Endothelial cell of umbilical vein (primary cell): Measurements from ENCODE around the gene UBE2D2. TPM values are rescaled to one million over a fixed set of nuclear protein-coding genes. Genes with fewer than 3 reads are reported as not detected.

Experiments used
- BruUV-seq: library from RNA; stranded (reverse); fragments of 400-500 nt; replicated peaks from 2 replicates; lab custom pipeline; 2021; lab: Mats Ljungman, UMichigan
- CTCF ChIA-PET: fragments of 300-600, 350-600 bp; sonication (Branson Sonifier 250); formaldehyde crosslinking; loops from one replicate; lab custom pipeline; 2021; ENCODE audit warnings: antibody characterized with exemption, inconsistent platforms; lab: Charles Lee
- POLR2A ChIA-PET: fragments of 300-600, 350-600 bp; sonication (Branson Sonifier 250); formaldehyde crosslinking; loops from one replicate; lab custom pipeline; 2021; ENCODE audit warnings: antibody characterized with exemption, inconsistent platforms; lab: Charles Lee
- DNase-seq: peaks from one replicate; pipeline ENCODE4 v3.0.0-alpha.2; 2011; ENCODE audit warnings: low read depth, low spot score
- FAIRE-seq: peaks from 2 replicates; lab custom pipeline; 2011; peaks lifted over from hg19 to GRCh38; lab: Jason Lieb, UNC
- H2AFZ ChIP-seq: 2 replicates; pipeline ENCODE4 v1.6.0; 2012; ENCODE audit warnings: low read depth, low read length, control low read depth, inconsistent platforms
- H3K27ac ChIP-seq: 2 replicates; pipeline ENCODE4 v1.5.1; 2011; ENCODE audit warnings: low read depth, mild to moderate bottlenecking, control low read depth, low read length, moderate library complexity; ENCODE audit not compliant: insufficient read depth
- H3K27me3 ChIP-seq, 2 experiments: 2 replicates each; pipeline versions ENCODE4 v1.6.0 to v1.6.1; 2011; ENCODE audit warnings: low read length in 2 of 2, mixed read lengths in 1 of 2; ENCODE audit not compliant: control insufficient read depth in 2 of 2, insufficient read depth in 2 of 2
- H3K36me3 ChIP-seq, 2 experiments: 2 replicates in 1 of 2; 3 replicates in 1 of 2; pipeline ENCODE4 v1.5.1; 2011; ENCODE audit warnings: low read length in 2 of 2, mild to moderate bottlenecking in 1 of 2, moderate library complexity in 1 of 2; ENCODE audit not compliant: control insufficient read depth in 2 of 2, insufficient read depth in 2 of 2; ENCODE audit errors: extremely low read depth in 1 of 2
- H3K4me1 ChIP-seq: 3 replicates; pipeline ENCODE4 v1.5.1; 2011; ENCODE audit warnings: mild to moderate bottlenecking, low read length; ENCODE audit not compliant: control insufficient read depth, insufficient read depth; ENCODE audit errors: extremely low read depth
- H3K4me2 ChIP-seq: 2 replicates; pipeline ENCODE4 v1.6.1; 2011; ENCODE audit warnings: low read length, control low read depth, mixed read lengths; ENCODE audit not compliant: insufficient read depth
- H3K4me3 ChIP-seq, 3 experiments: fragments of 200-600 bp in 1 of 3; sonication (generic), shearing (Covaris generic) in 1 of 3; replicated peaks in 1 of 3; 2 replicates each; pipeline ENCODE4 v1.5.1; 2011 to 2016; ENCODE audit warnings: control low read depth in 3 of 3, low read length in 3 of 3, mild to moderate bottlenecking in 2 of 3, inconsistent platforms in 1 of 3, low read depth in 1 of 3, moderate library complexity in 1 of 3; ENCODE audit not compliant: insufficient read depth in 1 of 3
- H3K79me2 ChIP-seq: 2 replicates; pipeline ENCODE4 v1.6.0; 2012; ENCODE audit warnings: low read length, inconsistent platforms; ENCODE audit not compliant: control insufficient read depth, insufficient read depth
- H3K9ac ChIP-seq: replicated peaks from 2 replicates; pipeline ENCODE3; 2011; ENCODE audit warnings: low read length, control low read depth; ENCODE audit not compliant: insufficient read depth; ENCODE audit errors: extremely low read depth
- H3K9me1 ChIP-seq: replicated peaks from 3 replicates; pipeline ENCODE4 v1.6.0; 2011; ENCODE audit warnings: mild to moderate bottlenecking, low read length; ENCODE audit not compliant: control insufficient read depth, insufficient read depth; ENCODE audit errors: extremely low read depth
- H3K9me3 ChIP-seq: replicated peaks from 2 replicates; pipeline ENCODE4 v1.5.1; 2012; ENCODE audit warnings: low read length, inconsistent platforms; ENCODE audit not compliant: control insufficient read depth, insufficient read depth
- H4K20me1 ChIP-seq: replicated peaks from 2 replicates; pipeline ENCODE3; 2011; ENCODE audit warnings: mild to moderate bottlenecking, low read length; ENCODE audit not compliant: control insufficient read depth, insufficient read depth; ENCODE audit errors: extremely low read depth
- EZH2 ChIP-seq: IDR thresholded peaks from 2 replicates; pipeline ENCODE4 v1.6.1; 2012; ENCODE audit warnings: borderline replicate concordance, low read depth, mild to moderate bottlenecking, moderate library complexity, low read length, inconsistent platforms; ENCODE audit not compliant: severe bottlenecking
- GATA2 ChIP-seq: IDR thresholded peaks from 2 replicates; pipeline ENCODE4 v1.7.0; 2011; ENCODE audit warnings: low read depth, mild to moderate bottlenecking, moderate library complexity, mixed read lengths, low read length; ENCODE audit not compliant: insufficient read length, insufficient read depth
- POLR2A ChIP-seq: IDR thresholded peaks from 2 replicates; pipeline ENCODE4 v1.6.1; 2012; ENCODE audit warnings: low read depth, mild to moderate bottlenecking, control low read depth, low read length
- dilution Hi-C: fragments of 300-500 bp; cut with MboI; formaldehyde crosslinking; loops from one replicate; pipeline ENCODE4 v1.15.0; 2019; ENCODE audit warnings: low sequenced_read_pairs; ENCODE audit not compliant: extremely low pct_ligation_motif_present
- intact Hi-C: fragments of 100-400 bp; cut with micrococcal nuclease; formaldehyde crosslinking; loops from one replicate; pipeline ENCODE4 v1.10.0; 2022
- polyA plus RNA-seq, 4 experiments: library from polyadenylated mRNA; depleted of rRNA in 3 of 4; stranded (reverse) in 3 of 4; unstranded in 1 of 4; fragments of >200 nt; gene quantifications; 2 replicates each; pipeline versions ENCODE4 v1.2.1 to v1.2.3, GENCODE V29; 2011 to 2012; ENCODE audit warnings: missing spikeins in 1 of 4
- total RNA-seq: library from RNA; stranded (reverse); gene quantifications from 2 replicates; pipeline ENCODE4 v1.2.3, GENCODE V29; 2021

The UBE2D2 gene
- total and polyA plus RNA-seq, 2 donors (not counting 3 experiments of a cell fraction or from before 2014, with no cell fraction given): 45.0 to 156 TPM

DNA sequence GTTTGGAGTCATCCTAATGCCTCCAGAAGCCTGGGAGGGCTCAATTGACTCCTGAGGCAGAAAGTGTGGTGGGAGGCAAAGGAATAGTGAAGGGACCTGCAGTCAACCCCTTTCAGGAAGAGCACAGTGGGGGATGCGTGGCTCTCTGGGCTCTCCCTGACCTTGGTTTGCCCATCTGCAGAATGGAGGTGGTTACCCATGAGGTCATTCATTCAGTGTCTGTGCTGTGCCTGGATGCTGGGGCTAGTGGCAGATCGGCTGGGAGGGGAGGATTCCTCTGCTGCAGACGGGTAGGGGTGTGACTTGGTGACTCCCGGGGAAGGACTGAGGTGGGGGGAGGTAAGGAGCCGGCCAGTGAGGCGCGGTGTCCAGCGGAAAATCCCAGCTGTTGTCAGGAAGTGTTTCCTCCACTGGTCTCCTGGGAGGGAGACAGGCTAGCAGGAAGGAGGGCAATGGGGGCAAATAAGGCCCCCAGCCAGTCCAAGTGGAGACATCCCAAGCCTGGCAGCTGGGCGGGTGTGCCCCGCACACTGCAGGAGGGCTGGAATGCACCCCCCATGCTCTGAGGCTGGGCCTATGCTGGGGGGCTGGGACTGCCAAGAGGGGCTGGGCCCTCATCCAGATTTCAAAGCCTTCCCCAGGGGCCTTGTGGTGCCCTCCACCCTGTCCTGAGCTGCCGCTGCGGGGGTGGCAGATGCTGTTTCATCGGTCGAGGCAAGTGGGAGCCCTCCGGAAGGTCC lies 98.0 kb downstream of the UBE2D2 start:
- Histone ChIP-seq H3K9me3 (no peaks in the 10 kb centered on the region), H3K4me2 (peak overlapping the region; percentile 29), H3K79me2 (no peaks in the 10 kb centered on the region), H3K4me3 (no peak overlapping the region), H3K27ac (peak overlapping the region; percentile 11), H3K27me3 (no peaks in the 10 kb centered on the region), H3K9ac (no peak overlapping the region), H3K9me1 (no peaks in the 10 kb centered on the region), H4K20me1 (no peaks in the 10 kb centered on the region), H3K36me3 (no peaks in the 10 kb centered on the region), H3K4me1 (peaks cover 36% of the 10 kb centered on the region), H2AFZ (peak overlapping the region; percentile 1)
- POLR2A ChIA-PET: interaction anchor here (0.6 kb wide), 1 partner anchor 22 kb away, joined by 7 read pairs; no protein-coding TSS in a partner anchor
- CTCF ChIA-PET: interaction anchor here (0.8 to 5.4 kb wide), 9 partner anchors 11 to 107 kb away, joined by 4 to 33 read pairs (median 14); partner anchors contain the start of gene CXXC5
- no peak for TF ChIP-seq EZH2
- TF ChIP-seq GATA2: no peak
- no peak for TF ChIP-seq POLR2A
- BruUV-seq: no TSS peak
- FAIRE-seq: peak; percentile 82
- DNase-seq: peak; percentile 48
- dilution Hi-C loops: no loop called here
- intact Hi-C loops: no loop called here

DNA sequence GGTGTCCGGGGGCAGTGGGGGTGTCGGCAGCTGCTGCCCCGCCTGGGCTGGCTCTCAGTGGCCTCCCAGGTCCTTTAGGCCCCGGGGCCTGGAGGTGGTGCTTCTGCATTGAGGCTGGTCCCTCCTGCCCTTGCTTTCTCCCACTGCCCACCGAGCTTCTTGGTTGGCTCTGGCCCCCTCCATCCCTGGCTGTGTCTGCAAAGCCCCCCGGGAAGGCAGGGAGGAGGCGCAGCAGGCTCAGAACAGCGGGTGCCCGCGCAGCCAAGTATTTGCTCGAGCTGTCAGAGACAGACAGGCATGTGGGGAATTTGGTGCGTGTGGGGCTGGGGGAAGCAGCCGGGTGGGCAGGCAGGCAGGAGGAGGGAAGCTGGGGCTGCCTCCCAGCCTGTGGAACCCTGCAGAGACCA lies 98.6 kb downstream of the UBE2D2 start:
- H3K4me3 ChIP-seq: no peak overlapping the region
- no TSS peak for BruUV-seq
- H3K27me3 ChIP-seq: no peaks in the 10 kb centered on the region
- CTCF ChIA-PET: interaction anchor here (2.3 to 5.4 kb wide), 8 partner anchors 11 to 106 kb away, joined by 8 to 33 read pairs (median 14); partner anchors contain the start of gene CXXC5
- no peaks in the 10 kb centered on the region for H3K79me2 ChIP-seq
- FAIRE-seq (no peak), DNase-seq (peak; percentile 32)
- peak overlapping the region; percentile 27 for H3K4me2 ChIP-seq
- H3K9me3 ChIP-seq: no peaks in the 10 kb centered on the region
- H2AFZ ChIP-seq: no peak overlapping the region
- H3K27ac ChIP-seq: peak overlapping the region; percentile 63
- H3K4me1 ChIP-seq: peaks cover 36% of the 10 kb centered on the region
- H3K9ac ChIP-seq: no peak overlapping the region
- POLR2A ChIA-PET: interaction anchor here (0.8 kb wide), 1 partner anchor 10 kb away, joined by 3 read pairs; no protein-coding TSS in a partner anchor
- intact Hi-C loops (loop anchor here (1.0 to 2.0 kb wide), 2 partner anchors 9 to 37 kb away; no protein-coding TSS in a partner anchor), dilution Hi-C loops (no loop called here)
- no peaks in the 10 kb centered on the region for H3K9me1 ChIP-seq
- TF ChIP-seq EZH2: no peak
- no peaks in the 10 kb centered on the region for H3K36me3 ChIP-seq
- H4K20me1 ChIP-seq: no peaks in the 10 kb centered on the region
